ENCODE data around the gene EPAS1.
"Not testable (repeated sequence)": the region's sequence is repeated elsewhere in the genome, so short reads cannot be mapped to it uniquely, and the experiment has no call there.

The EPAS1 gene

DNA sequence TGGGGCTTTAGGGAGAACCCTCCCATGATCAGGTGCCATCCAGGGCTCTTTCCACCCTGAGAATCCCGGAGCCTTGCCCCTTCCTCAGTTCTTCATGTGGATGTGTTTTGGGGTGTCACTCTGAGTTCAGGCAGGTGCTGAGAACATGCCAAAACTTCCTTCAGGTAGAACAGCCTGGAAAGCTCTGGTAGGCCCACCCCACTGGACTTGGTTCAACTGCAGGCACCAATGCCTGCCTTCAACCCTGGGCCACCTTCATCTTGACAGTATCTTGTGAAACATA is 85.8 kb downstream of the EPAS1 start:
- DNase-seq (ENCODE audit: low read depth in 2 of 2), result no peak

DNA sequence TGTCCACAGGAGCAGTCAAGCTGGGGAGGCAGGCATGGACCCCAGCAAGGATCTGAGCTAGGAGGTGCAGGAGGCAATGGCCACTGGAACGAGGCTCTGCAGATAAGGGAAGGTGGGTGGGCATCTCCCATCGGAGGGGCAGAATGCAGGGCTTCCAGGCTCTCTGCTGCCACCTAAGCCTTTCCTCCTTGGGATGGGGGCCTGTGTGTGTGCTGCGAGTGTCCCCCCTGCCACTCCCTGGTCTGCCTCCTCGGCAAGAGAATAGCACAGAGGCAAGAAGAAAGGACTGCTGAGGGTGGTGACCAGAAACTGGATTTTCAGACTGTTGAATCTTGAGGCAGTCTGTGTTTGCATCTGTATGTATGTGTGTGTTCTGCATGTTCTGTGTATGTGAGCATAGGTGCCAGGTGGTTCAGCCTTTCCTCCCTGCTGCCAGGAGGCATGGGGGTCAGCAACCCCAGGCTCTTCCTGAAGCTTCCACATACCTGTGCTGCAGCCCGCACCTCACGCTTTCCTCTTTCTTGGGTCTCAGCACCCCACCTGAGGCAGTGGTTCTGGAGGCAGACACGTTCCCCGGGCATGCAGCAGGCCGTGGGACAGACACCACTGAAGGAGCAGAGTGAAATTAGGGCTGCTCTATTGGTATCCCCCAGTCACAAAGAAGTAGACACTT is 86.7 kb downstream of the EPAS1 start:
- no peak for DNase-seq (ENCODE audit: low read depth in 2 of 2)

- DNase-seq (ENCODE audit: low read depth in 2 of 2), result no peak
Observed at GRCh38 chr2:46384457-46384815, 87.2 kb downstream of the EPAS1 start.

DNA sequence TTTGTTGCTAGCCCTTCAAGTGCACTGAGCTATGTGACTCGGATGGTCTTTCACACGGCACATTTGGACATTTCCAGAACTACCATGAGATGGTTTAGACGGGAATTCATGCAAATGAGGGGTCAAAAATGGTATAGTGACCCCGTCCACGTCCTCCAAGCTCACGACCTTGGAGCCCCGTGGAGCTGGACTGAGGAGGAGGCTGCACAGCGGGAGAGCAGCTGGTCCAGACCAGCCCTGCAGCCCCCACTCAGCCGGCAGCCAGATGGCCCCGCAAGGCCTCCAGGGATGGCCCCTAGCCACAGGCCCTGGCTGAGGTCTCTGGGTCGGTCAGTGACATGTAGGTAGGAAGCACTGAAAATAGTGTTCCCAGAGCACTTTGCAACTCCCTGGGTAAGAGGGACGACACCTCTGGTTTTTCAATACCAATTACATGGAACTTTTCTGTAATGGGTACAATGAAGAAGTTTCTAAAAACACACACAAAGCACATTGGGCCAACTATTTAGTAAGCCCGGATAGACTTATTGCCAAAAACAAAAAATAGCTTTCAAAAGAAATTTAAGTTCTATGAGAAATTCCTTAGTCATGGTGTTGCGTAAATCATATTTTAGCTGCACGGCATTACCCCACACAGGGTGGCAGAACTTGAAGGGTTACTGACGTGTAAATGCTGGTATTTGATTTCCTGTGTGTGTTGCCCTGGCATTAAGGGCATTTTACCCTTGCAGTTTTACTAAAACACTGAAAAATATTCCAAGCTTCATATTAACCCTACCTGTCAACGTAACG is 88.8 kb downstream of the EPAS1 start:
- no peak for DNase-seq (ENCODE audit: low read depth in 2 of 2)

- DNase-seq (ENCODE audit: low read depth in 2 of 2), result no peak
Observed at GRCh38 chr2:46386763-46387162, 89.6 kb downstream of the EPAS1 start.

- DNase-seq (ENCODE audit: low read depth in 2 of 2), result no peak
Observed at GRCh38 chr2:46387292-46387691, 90.1 kb downstream of the EPAS1 start.

DNA sequence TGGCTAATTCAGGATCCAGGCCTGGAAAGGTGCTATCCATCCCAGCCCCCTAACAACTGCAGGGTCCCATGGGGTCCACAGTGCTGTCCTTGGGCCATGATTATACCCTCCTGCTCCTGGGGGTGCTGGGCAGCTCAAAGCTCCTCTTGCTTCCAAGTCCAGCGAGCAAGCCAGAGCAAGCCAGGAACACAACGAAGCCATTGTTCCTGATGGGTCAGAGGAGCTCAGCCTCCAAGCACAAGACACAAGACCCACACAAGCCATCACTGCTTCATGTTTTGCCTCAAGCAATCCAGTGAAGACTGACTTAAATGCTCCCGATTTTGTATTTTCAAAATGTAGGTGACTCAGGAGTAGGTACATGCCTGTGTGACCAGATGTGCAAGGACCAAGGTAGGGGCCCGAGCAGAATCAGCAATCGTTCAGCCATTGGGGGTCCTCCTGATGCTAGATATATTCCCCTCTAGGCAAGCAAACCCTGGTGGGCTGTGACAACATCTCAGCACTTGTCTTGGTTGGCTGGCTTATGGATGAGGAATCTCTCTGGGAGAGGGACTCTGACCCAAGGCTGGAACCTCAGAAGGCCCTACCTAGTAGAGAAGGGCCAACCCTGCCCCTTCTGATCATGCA is 90.8 kb downstream of the EPAS1 start:
- DNase-seq (ENCODE audit: low read depth in 2 of 2), result no peak

DNA sequence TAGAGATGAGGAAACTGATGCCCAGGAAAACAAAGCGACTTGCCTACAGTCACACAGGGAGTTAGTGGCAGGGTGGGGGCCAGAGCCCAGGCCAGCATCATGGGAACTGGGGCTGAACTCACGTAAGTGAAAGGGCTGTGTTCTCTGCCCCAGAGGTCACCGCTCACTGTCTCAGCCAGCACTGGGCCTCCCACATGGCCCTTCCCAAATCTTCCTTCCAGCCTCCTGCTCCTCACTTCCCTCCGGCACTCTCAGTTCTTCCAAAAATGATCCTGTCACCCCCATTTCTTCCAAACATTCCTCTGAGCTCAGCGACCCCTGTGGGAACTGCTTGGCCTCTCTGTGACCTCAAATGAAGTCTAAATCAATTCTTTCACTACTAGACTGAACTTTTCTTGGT is 91.7 kb downstream of the EPAS1 start:
- no peak for DNase-seq (ENCODE audit: low read depth in 2 of 2)

GRCh38 chr2:46389417-46389916 is 92.3 kb downstream of the EPAS1 start:
- no peak for DNase-seq (ENCODE audit: low read depth in 2 of 2)

GRCh38 chr2:46390036-46390435 is 92.8 kb downstream of the EPAS1 start:
- no peak for DNase-seq (ENCODE audit: low read depth in 2 of 2)

DNA sequence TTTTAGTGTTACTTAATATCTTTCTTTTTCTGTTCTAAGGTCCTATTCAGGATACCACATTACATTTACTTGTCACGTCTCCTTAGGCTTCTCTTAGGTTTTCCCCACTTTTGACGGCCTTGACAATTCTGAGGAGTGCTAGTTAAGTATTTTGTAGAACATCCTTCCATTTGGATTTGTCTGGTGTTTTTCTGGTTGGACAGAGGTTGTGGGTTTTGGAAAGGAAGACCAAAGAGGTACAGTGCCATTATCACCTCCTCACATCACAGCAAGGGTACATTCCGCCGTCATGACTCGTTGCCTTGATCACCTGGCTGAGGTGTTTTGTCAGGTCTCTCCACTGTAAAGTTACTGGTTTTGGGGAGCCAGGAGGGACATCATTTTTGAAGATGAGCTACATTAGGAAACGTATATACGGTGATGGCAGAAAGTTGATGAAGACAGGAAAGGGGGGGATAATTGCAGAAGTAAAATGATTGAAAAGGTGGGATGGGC is 93.7 kb downstream of the EPAS1 start:
- DNase-seq (ENCODE audit: low read depth in 2 of 2), result no peak

DNA sequence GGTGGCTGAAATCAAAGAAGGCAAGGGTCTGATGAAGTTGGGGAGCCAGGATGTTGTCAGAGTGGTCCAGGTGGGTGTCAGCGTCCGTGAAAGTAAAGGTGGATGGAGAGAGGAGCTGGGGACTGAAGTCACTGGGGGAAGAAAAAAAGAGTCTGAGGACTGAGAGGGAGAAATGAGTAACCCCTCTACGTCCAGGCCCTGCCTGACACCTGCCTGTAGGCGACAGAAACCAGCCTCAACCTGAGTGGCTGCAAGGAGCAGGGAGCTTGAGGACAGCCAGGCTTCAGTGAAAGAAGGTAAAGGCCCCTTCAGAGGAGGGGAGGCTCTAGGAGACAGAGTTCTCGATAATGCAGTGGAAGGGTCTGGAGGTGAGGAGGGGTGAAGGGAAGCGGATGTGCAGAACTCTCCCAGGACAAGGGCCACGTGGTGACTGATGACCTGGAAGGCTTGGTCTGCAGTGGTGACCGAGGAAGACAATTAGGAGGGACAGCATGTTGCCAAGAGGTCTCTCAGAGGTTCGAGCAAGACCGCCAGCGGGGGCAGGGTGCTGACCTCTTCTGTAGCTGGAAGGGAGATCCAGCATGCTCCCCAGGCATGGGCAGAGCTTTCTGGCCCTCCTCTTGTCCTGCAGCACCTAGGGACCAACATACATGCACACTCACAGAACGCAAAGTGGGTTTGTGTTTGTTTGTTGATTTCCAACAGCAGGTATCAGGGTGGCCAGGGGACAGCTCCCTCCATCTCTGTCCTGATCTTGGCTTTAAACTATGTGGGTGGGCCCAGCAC is 95.5 kb downstream of the EPAS1 start:
- DNase-seq (ENCODE audit: low read depth in 2 of 2), result no peak

DNA sequence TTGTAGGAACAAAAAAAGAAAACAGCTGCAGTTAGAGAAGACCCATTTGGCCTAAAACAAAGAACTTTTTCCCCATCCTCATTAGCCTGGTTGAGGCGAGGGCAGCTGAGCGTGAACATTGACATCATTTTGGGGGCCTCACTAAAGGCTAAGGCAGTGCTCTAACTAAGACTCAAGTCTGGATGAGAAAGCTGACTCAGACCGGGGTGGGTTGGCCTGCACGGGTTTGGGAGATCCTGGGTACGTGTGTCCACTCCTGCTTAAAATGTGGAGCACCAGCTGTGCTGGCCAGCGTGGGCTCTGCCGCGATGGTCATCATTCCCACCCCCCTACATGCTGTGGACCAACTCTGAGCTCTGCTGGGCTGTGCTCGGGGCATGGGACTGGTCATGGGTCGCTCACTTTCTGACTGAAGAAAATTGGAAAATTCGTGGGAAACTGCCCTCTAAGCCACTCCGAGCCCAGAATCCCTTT is 96.2 kb downstream of the EPAS1 start:
- DNase-seq (ENCODE audit: low read depth in 2 of 2), result no peak

DNA sequence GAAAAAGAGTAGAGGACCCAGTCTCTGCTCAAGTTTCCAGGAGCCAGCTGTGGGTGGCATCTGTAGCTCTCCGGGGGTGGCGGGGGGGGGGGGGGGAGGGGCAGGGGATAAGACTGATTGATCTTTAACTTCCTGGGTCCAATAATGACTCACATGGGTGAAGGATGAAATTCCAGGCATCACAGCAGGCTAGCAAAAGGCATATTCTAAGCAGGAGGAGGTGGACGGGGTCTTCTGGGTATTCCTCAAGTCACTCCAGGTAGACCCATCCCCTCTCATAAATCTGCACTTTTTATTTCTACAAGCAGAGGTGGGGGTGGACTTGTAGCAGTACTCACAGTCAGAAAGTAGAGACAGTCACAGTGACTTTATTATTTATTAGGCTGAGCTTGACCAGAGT is 96.7 kb downstream of the EPAS1 start:
- DNase-seq (ENCODE audit: low read depth in 2 of 2), result no peak

DNA sequence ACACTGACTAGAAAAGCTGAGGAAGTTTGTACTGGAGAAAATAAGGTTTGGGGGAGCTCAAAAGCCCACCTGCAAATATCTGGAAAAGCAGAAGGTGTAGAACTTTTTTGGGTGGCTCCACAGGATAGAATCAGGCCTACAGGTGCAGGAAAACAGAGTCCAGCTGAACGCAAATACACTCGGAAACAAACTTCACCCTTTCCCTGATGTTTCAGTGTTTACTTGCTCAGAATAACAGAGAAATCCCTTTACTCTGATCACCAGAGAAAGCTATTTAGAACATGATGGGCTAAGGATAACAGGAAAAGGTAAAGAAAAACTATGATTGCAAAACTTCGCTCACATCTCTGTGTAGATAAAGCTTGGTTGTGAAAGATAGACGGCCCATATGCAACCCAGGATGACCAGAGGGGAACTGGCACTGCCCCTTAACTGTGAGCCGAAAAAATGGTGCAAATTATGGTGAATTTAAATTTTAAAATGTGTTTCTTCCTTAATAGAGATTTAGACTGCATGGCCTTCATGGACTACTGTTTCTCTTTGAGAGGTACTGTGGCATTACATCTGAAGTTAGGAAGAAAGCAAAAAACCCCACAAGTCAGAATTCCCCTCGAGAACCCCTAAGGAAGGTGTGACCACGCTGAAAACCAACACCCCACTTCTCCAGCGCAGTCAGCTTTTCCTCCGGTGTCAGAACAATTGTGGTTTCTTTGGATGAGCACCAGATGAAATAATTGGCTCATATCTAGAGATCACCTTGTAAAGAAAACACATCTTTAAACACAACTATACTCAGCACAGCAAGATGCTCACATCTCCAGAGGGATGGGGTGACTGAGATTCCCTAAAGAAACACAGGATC is 97.7 kb downstream of the EPAS1 start:
- DNase-seq (ENCODE audit: low read depth in 2 of 2), result no peak

DNA sequence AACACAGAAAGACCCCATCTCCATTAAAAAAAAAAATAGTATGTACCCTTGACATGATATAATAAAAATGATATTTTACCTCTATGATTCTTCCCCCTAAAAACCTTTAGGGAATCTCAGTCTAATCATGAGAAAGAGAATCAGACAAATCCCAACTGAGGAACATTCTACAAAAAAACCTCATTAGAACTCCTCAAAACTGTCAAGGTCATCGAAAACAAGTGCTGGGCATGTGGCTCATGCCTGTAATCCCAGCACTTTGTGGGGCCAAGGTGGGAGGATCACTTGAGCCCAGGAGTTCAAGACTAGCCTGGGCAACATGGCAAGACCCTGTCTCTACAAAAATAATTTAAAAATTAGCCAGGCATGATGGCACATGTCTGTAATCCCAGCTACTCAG is 98.5 kb downstream of the EPAS1 start:
- not testable (repeated sequence) for DNase-seq (ENCODE audit: low read depth in 2 of 2)

DNA sequence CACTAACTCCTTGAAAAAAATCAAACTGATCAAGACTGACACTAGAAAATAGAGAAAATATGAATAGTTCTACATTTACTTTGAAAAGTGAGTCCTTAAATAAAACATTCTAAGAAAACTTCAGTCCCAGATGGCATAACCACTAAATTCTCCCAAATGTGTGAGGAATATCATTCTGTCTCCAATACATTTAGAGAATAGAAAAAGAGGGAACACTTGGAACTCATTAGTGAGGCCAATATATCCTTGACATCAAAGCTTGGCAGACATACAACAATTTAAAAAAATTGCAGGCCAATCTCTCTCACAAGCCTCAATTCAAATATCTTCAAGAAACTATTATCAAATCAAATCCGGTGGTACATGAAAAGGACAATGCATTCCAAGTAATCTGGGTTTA is 102.8 kb downstream of the EPAS1 start:
- DNase-seq (ENCODE audit: low read depth in 2 of 2), result no peak

DNA sequence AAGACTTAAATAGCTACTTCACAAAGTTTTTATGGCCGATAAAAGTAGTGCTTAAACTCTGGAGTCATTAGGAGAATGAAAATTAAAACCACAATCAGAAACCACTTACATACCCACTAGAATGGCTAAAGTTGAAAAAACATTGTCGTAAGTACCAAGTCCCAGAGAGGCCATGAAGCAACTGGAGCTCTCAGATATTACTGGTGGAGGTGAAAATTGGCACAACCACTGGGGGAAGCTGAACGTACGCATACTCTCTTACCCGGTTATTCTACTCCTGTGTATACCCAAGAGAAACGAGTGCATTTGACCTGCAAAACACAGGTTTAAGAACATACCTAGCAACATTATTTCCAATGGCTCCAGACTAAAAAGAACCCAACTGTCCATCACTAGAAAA is 105.7 kb downstream of the EPAS1 start:
- DNase-seq (ENCODE audit: low read depth in 2 of 2), result no peak

DNA sequence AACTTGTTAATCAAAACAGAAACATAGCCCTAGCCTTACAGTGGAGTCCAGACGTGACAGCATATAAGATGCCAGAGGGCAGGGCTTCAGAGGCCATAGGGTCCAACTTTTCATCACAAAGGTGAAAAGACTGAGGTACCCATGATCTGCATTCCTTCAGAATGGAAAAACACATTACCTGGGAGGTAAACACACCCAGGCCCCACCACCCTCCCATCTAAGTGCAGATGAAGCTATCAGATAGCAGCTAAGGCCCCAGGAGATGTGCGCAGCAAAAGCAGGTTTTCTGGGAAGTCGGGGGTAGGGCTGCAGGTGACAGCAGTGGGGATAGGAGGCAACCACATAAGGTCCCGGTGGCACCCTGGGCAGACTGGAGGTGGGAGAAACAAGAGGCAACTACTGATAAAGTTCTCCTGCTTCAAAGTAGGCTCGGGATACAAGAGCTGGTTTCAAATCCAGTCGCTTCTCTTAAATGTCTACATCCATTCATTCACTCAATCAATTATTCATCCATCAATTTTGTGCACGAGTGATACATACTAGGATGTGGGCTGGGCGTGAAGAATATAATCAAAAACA is 107.1 kb downstream of the EPAS1 start:
- no peak for DNase-seq (ENCODE audit: low read depth in 2 of 2)

- no peak for DNase-seq (ENCODE audit: low read depth in 2 of 2)
Observed at GRCh38 chr2:46407852-46408455, 110.7 kb downstream of the EPAS1 start.
